ENCODE measurements around the gene GABRR2. TPM values are rescaled to one million over a fixed set of nuclear protein-coding genes. Genes with fewer than 3 reads are reported as not detected.
"Not testable (repeated sequence)": the region's sequence is repeated elsewhere in the genome, so short reads cannot be mapped to it uniquely, and the experiment has no call there.

Gene GABRR2
- total RNA-seq, 1 experiment from 2014 or later: not detected

- no peaks in the 10 kb centered on the region for H3K4me1 ChIP-seq (replicated peaks)
- H3K27ac ChIP-seq: no peak overlapping the region
- no peak overlapping the region for H3K4me3 ChIP-seq
- no peaks in the 10 kb centered on the region; the same call in 1 of the 2 replicates for H3K27me3 ChIP-seq (replicated peaks)
- H3K9me3 ChIP-seq (replicated peaks): no peaks in the 10 kb centered on the region
- DNase-seq (ENCODE audit: low read depth in 1 of 2, low spot score in 2 of 2): no peak
- no peaks in the 10 kb centered on the region for H3K36me3 ChIP-seq
Measured at GRCh38 chr6:89252907-89253306, 62.2 kb downstream of the GABRR2 start.

GRCh38 chr6:89251976-89252375 lies 63.1 kb downstream of the GABRR2 start:
- no peaks in the 10 kb centered on the region for H3K4me1 ChIP-seq (replicated peaks)
- H3K36me3 ChIP-seq: no peaks in the 10 kb centered on the region
- no peak for DNase-seq (ENCODE audit: low read depth in 1 of 2, low spot score in 2 of 2)
- H3K27me3 ChIP-seq (replicated peaks): no peaks in the 10 kb centered on the region; the same call in 1 of the 2 replicates
- no peaks in the 10 kb centered on the region for H3K9me3 ChIP-seq (replicated peaks)
- no peak overlapping the region for H3K27ac ChIP-seq
- no peak overlapping the region for H3K4me3 ChIP-seq

GRCh38 chr6:89251170-89251569 lies 63.9 kb downstream of the GABRR2 start:
- Histone ChIP-seq H3K4me1 (replicated peaks) (no peaks in the 10 kb centered on the region), H3K4me3 (no peak overlapping the region), H3K27me3 (replicated peaks) (peaks cover 5% of the 10 kb centered on the region; the same call in 1 of the 2 replicates), H3K36me3 (no peaks in the 10 kb centered on the region), H3K9me3 (replicated peaks) (no peaks in the 10 kb centered on the region), H3K27ac (no peak overlapping the region)
- DNase-seq (ENCODE audit: low read depth in 1 of 2, low spot score in 2 of 2): no peak

GRCh38 chr6:89250239-89250638 lies 64.9 kb downstream of the GABRR2 start:
- no peaks in the 10 kb centered on the region for H3K4me1 ChIP-seq (replicated peaks)
- H3K4me3 ChIP-seq: no peak overlapping the region
- no peaks in the 10 kb centered on the region for H3K36me3 ChIP-seq
- no peaks in the 10 kb centered on the region for H3K9me3 ChIP-seq (replicated peaks)
- H3K27me3 ChIP-seq (replicated peaks): peaks cover 5% of the 10 kb centered on the region; the same call in 1 of the 2 replicates
- DNase-seq (ENCODE audit: low read depth in 1 of 2, low spot score in 2 of 2): no peak
- no peak overlapping the region for H3K27ac ChIP-seq

- Histone ChIP-seq H3K36me3 (no peaks in the 10 kb centered on the region), H3K27ac (no peak overlapping the region), H3K4me3 (no peak overlapping the region), H3K4me1 (replicated peaks) (no peaks in the 10 kb centered on the region), H3K27me3 (replicated peaks) (peaks cover 9% of the 10 kb centered on the region; the same call in 1 of the 2 replicates), H3K9me3 (replicated peaks) (no peaks in the 10 kb centered on the region)
- no peak for DNase-seq (ENCODE audit: low read depth in 1 of 2, low spot score in 2 of 2)
Measured at GRCh38 chr6:89244241-89244985, 70.7 kb downstream of the GABRR2 start.

GRCh38 chr6:89243331-89243629 lies 71.8 kb downstream of the GABRR2 start:
- H3K36me3 ChIP-seq: no peaks in the 10 kb centered on the region
- H3K9me3 ChIP-seq (replicated peaks): no peaks in the 10 kb centered on the region
- DNase-seq (ENCODE audit: low read depth in 1 of 2, low spot score in 2 of 2): no peak
- no peak overlapping the region for H3K4me3 ChIP-seq
- peaks cover 9% of the 10 kb centered on the region; the same call in 1 of the 2 replicates for H3K27me3 ChIP-seq (replicated peaks)
- no peaks in the 10 kb centered on the region for H3K4me1 ChIP-seq (replicated peaks)
- H3K27ac ChIP-seq: no peak overlapping the region

GRCh38 chr6:89242574-89243330 lies 72.3 kb downstream of the GABRR2 start:
- H3K27me3 ChIP-seq (replicated peaks): peaks cover 9% of the 10 kb centered on the region; the same call in 1 of the 2 replicates
- peak in 1 of 2 experiments; percentile 11 for DNase-seq (ENCODE audit: low read depth in 1 of 2, low spot score in 2 of 2)
- no peak overlapping the region for H3K27ac ChIP-seq
- no peaks in the 10 kb centered on the region for H3K4me1 ChIP-seq (replicated peaks)
- no peak overlapping the region for H3K4me3 ChIP-seq
- H3K36me3 ChIP-seq: no peaks in the 10 kb centered on the region
- H3K9me3 ChIP-seq (replicated peaks): no peaks in the 10 kb centered on the region

- Histone ChIP-seq H3K4me1 (replicated peaks) (no peaks in the 10 kb centered on the region), H3K36me3 (no peaks in the 10 kb centered on the region), H3K4me3 (no peak overlapping the region), H3K27me3 (replicated peaks) (peaks cover 4% of the 10 kb centered on the region; the same call in 1 of the 2 replicates), H3K9me3 (replicated peaks) (no peaks in the 10 kb centered on the region), H3K27ac (no peak overlapping the region)
- no peak for DNase-seq (ENCODE audit: low read depth in 1 of 2, low spot score in 2 of 2)
Measured at GRCh38 chr6:89239338-89239737, 75.8 kb downstream of the GABRR2 start.

- no peaks in the 10 kb centered on the region for H3K36me3 ChIP-seq
- H3K4me3 ChIP-seq: no peak overlapping the region
- no peaks in the 10 kb centered on the region for H3K4me1 ChIP-seq (replicated peaks)
- no peaks in the 10 kb centered on the region for H3K9me3 ChIP-seq (replicated peaks)
- H3K27ac ChIP-seq: no peak overlapping the region
- no peaks in the 10 kb centered on the region; the same call in 1 of the 2 replicates for H3K27me3 ChIP-seq (replicated peaks)
- DNase-seq (ENCODE audit: low read depth in 1 of 2, low spot score in 2 of 2): no peak
Measured at GRCh38 chr6:89237158-89237557, 77.9 kb downstream of the GABRR2 start.

- not testable (repeated sequence) for H3K4me1 ChIP-seq (replicated peaks); H3K36me3 ChIP-seq; DNase-seq (ENCODE audit: low read depth in 1 of 2, low spot score in 2 of 2); H3K27ac ChIP-seq; H3K9me3 ChIP-seq (replicated peaks); H3K4me3 ChIP-seq; H3K27me3 ChIP-seq (replicated peaks)
Measured at GRCh38 chr6:89233605-89234004, 81.5 kb downstream of the GABRR2 start.

GRCh38 chr6:89222712-89223039 lies 92.4 kb downstream of the GABRR2 start:
- H3K27ac ChIP-seq: no peak overlapping the region
- H3K36me3 ChIP-seq: no peaks in the 10 kb centered on the region
- H3K4me3 ChIP-seq: no peak overlapping the region
- no peak for DNase-seq (ENCODE audit: low read depth in 1 of 2, low spot score in 2 of 2)
- H3K4me1 ChIP-seq (replicated peaks): no peaks in the 10 kb centered on the region
- H3K9me3 ChIP-seq (replicated peaks): no peaks in the 10 kb centered on the region
- H3K27me3 ChIP-seq (replicated peaks): no peaks in the 10 kb centered on the region

- no peak overlapping the region for H3K4me3 ChIP-seq
- no peak overlapping the region for H3K27ac ChIP-seq
- no peaks in the 10 kb centered on the region for H3K4me1 ChIP-seq (replicated peaks)
- no peaks in the 10 kb centered on the region for H3K9me3 ChIP-seq (replicated peaks)
- no peak for DNase-seq (ENCODE audit: low read depth in 1 of 2, low spot score in 2 of 2)
- no peaks in the 10 kb centered on the region for H3K27me3 ChIP-seq (replicated peaks)
- no peaks in the 10 kb centered on the region for H3K36me3 ChIP-seq
Measured at GRCh38 chr6:89221971-89222711, 93.0 kb downstream of the GABRR2 start.

GRCh38 chr6:89221129-89221528 lies 94.0 kb downstream of the GABRR2 start:
- Histone ChIP-seq H3K4me3 (no peak overlapping the region), H3K36me3 (no peaks in the 10 kb centered on the region), H3K9me3 (replicated peaks) (no peaks in the 10 kb centered on the region), H3K4me1 (replicated peaks) (no peaks in the 10 kb centered on the region), H3K27ac (no peak overlapping the region), H3K27me3 (replicated peaks) (no peaks in the 10 kb centered on the region)
- no peak for DNase-seq (ENCODE audit: low read depth in 1 of 2, low spot score in 2 of 2)
